H9 (cell line): ENCODE measurements around the gene DDX47. TPM values are rescaled to one million over a fixed set of nuclear protein-coding genes. Genes with fewer than 3 reads are reported as not detected.

Experiments
- DNase-seq: peaks from one replicate; pipeline ENCODE4 v3.0.0-alpha.2; 2017
- H2AFZ ChIP-seq: one replicate; pipeline ENCODE4 v1.6.1; 2013; ENCODE audit warnings: mild to moderate bottlenecking, low read length, control low read depth, moderate library complexity
- H2AK5ac ChIP-seq: 2 replicates; pipeline ENCODE4 v1.6.1; 2013; ENCODE audit warnings: low read length, control low read depth, mixed read lengths; ENCODE audit not compliant: insufficient read length
- H2BK120ac ChIP-seq: one replicate; pipeline ENCODE4 v1.6.1; 2013; ENCODE audit warnings: low read depth, mild to moderate bottlenecking, low read length, control low read depth, inconsistent platforms; ENCODE audit not compliant: poor library complexity, severe bottlenecking
- H2BK12ac ChIP-seq: 2 replicates; pipeline ENCODE4 v1.6.1; 2013; ENCODE audit warnings: low read length, control low read depth, mixed read lengths, low read depth; ENCODE audit not compliant: insufficient read length
- H2BK15ac ChIP-seq: 2 replicates; pipeline ENCODE4 v1.6.1; 2013; ENCODE audit warnings: low read depth, low read length, control low read depth
- H2BK20ac ChIP-seq: one replicate; pipeline ENCODE4 v1.6.1; 2013; ENCODE audit warnings: low read depth, mild to moderate bottlenecking, low read length, control low read depth, inconsistent platforms; ENCODE audit not compliant: poor library complexity, severe bottlenecking
- H2BK5ac ChIP-seq: 2 replicates; pipeline ENCODE4 v1.6.1; 2013; ENCODE audit warnings: low read length, control low read depth, mixed read lengths; ENCODE audit not compliant: insufficient read length
- H3K14ac ChIP-seq: 2 replicates; pipeline ENCODE4 v1.6.1; 2013; ENCODE audit warnings: low read length, control low read depth; ENCODE audit not compliant: insufficient read depth
- H3K18ac ChIP-seq: 2 replicates; pipeline ENCODE4 v1.6.1; 2013; ENCODE audit warnings: low read depth, mild to moderate bottlenecking, mixed read lengths, low read length, control low read depth; ENCODE audit not compliant: insufficient read length
- H3K23ac ChIP-seq: 2 replicates; pipeline ENCODE4 v1.6.1; 2013; ENCODE audit warnings: low read length, control low read depth, mixed read lengths, low read depth; ENCODE audit not compliant: insufficient read length
- H3K23me2 ChIP-seq: 2 replicates; pipeline ENCODE4 v1.6.1; 2013; ENCODE audit warnings: low read depth, mild to moderate bottlenecking, mixed read lengths, low read length, control low read depth; ENCODE audit not compliant: insufficient read length, poor library complexity, severe bottlenecking
- H3K27ac ChIP-seq: 2 replicates; pipeline ENCODE4 v1.5.1; 2013; ENCODE audit warnings: low read length, control low read depth, mixed read lengths, low read depth; ENCODE audit not compliant: insufficient read length
- H3K27me3 ChIP-seq: 2 replicates; pipeline ENCODE4 v1.6.1; 2013; ENCODE audit warnings: low read length, control low read depth, inconsistent platforms; ENCODE audit not compliant: insufficient read depth
- H3K4ac ChIP-seq: 2 replicates; pipeline ENCODE4 v1.6.1; 2013; ENCODE audit warnings: low read depth, mild to moderate bottlenecking, control low read depth, inconsistent platforms, low read length, moderate library complexity
- H3K4me1 ChIP-seq: 2 replicates; pipeline ENCODE4 v1.6.1; 2013; ENCODE audit warnings: low read length, control low read depth, inconsistent platforms; ENCODE audit not compliant: insufficient read depth
- H3K4me2 ChIP-seq: 2 replicates; pipeline ENCODE4 v1.6.1; 2013; ENCODE audit warnings: low read length, control low read depth, mixed read lengths; ENCODE audit not compliant: insufficient read length, insufficient read depth
- H3K56ac ChIP-seq: 2 replicates; pipeline ENCODE4 v1.6.1; 2013; ENCODE audit warnings: low read depth, mild to moderate bottlenecking, mixed read lengths, low read length, control low read depth; ENCODE audit not compliant: insufficient read length
- H3K79me1 ChIP-seq: 2 replicates; pipeline ENCODE4 v1.6.1; 2013; ENCODE audit warnings: low read depth, mild to moderate bottlenecking, moderate library complexity, low read length, control low read depth, inconsistent platforms; ENCODE audit not compliant: insufficient read depth, poor library complexity, severe bottlenecking
- H3K79me2 ChIP-seq: 2 replicates; pipeline ENCODE4 v1.6.1; 2013; ENCODE audit warnings: low read length, control low read depth, inconsistent platforms; ENCODE audit not compliant: insufficient read depth
- H3K9ac ChIP-seq: 2 replicates; pipeline ENCODE4 v1.6.1; 2013; ENCODE audit warnings: low read length, control low read depth, mixed read lengths; ENCODE audit not compliant: insufficient read length; ENCODE audit errors: extremely low read depth
- H3K9me3 ChIP-seq: one replicate; pipeline ENCODE4 v1.6.1; 2013; ENCODE audit warnings: low read depth, low read length, inconsistent platforms; ENCODE audit not compliant: control insufficient read depth
- H3T11ph ChIP-seq: one replicate; pipeline ENCODE4 v1.6.1; 2013; ENCODE audit warnings: mild to moderate bottlenecking, low read length, control low read depth, inconsistent platforms
- H4K20me1 ChIP-seq: one replicate; pipeline ENCODE4 v1.6.1; 2013; ENCODE audit not compliant: control insufficient read depth, insufficient read length, insufficient read depth
- H4K5ac ChIP-seq: 2 replicates; pipeline ENCODE4 v1.6.1; 2013; ENCODE audit warnings: low read depth, mild to moderate bottlenecking, mixed read lengths, low read length, control low read depth; ENCODE audit not compliant: insufficient read length
- H4K8ac ChIP-seq: replicated peaks from 2 replicates; pipeline ENCODE4 v1.6.1; 2013; ENCODE audit warnings: low read length, control low read depth, mixed read lengths, low read depth; ENCODE audit not compliant: insufficient read length
- H4K91ac ChIP-seq: 2 replicates; pipeline ENCODE4 v1.6.1; 2013; ENCODE audit warnings: low read depth, mild to moderate bottlenecking, moderate library complexity, mixed read lengths, low read length, control low read depth; ENCODE audit not compliant: insufficient read length
- H3K27ac Mint-ChIP-seq, 3 experiments: 2 replicates in 2 of 3; 3 replicates in 1 of 3; pipeline ENCODE4 v1.8.0; 2020 to 2021; ENCODE audit warnings: mixed read lengths in 3 of 3, mild to moderate bottlenecking in 1 of 3, moderate library complexity in 1 of 3
- H3K27me3 Mint-ChIP-seq: 2 replicates; pipeline ENCODE4 v1.8.0; 2021; ENCODE audit warnings: low read depth, mild to moderate bottlenecking, moderate library complexity, mixed read lengths
- H3K36me3 Mint-ChIP-seq, 3 experiments: 2 replicates in 2 of 3; 3 replicates in 1 of 3; pipeline ENCODE4 v1.8.0; 2020 to 2021; ENCODE audit warnings: low read depth in 3 of 3, mixed read lengths in 3 of 3; ENCODE audit not compliant: insufficient read depth in 1 of 3
- H3K4me1 Mint-ChIP-seq, 2 experiments: 2 replicates each; pipeline ENCODE4 v1.8.0; 2020; ENCODE audit warnings: mixed read lengths in 2 of 2
- H3K4me3 Mint-ChIP-seq, 2 experiments: 2 replicates in 1 of 2; 3 replicates in 1 of 2; pipeline ENCODE4 v1.8.0; 2020 to 2021; ENCODE audit warnings: mild to moderate bottlenecking in 2 of 2, mixed read lengths in 2 of 2, moderate library complexity in 1 of 2
- H3K9me3 Mint-ChIP-seq, 2 experiments: 2 replicates in 1 of 2; 3 replicates in 1 of 2; pipeline ENCODE4 v1.8.0; 2020; ENCODE audit warnings: mild to moderate bottlenecking in 2 of 2, mixed read lengths in 2 of 2, moderate library complexity in 1 of 2
- CTCF ChIP-seq: fragments of 200-600 bp; sonication (generic); conservative IDR thresholded peaks from 3 replicates; pipeline ENCODE4 v1.8.0; 2021; ENCODE audit warnings: antibody characterized with exemption, mild to moderate bottlenecking
- WGBS: extraction: QIAGEN DNeasy Blood & Tissue Kit; methylation state at CpG from one replicate; pipeline ENCODE4 v1.1.7; 2013; ENCODE audit warnings: missing lambda C conversion rate, low lambda C conversion rate, mixed read lengths; ENCODE audit not compliant: insufficient read length; ENCODE audit errors: extremely low coverage; 5-methylcytosine and 5-hydroxymethylcytosine counted together
- total RNA-seq: library from RNA; stranded (reverse); gene quantifications from 2 replicates; pipeline ENCODE4 v1.2.1, GENCODE V29; 2021

Gene DDX47
- total RNA-seq, 1 experiment from 2014 or later: 78.2 TPM

- Histone ChIP-seq H3K56ac (no peak overlapping the region), H3K23ac (no peak overlapping the region), H3K9ac (no peak overlapping the region), H4K5ac (no peak overlapping the region), H3K4me1 (no peaks in the 10 kb centered on the region), H4K8ac (no peak overlapping the region), H3K79me1 (no peaks in the 10 kb centered on the region), H2BK120ac (no peak overlapping the region), H2AK5ac (no peak overlapping the region), H3K79me2 (no peaks in the 10 kb centered on the region), H3K23me2 (no peaks in the 10 kb centered on the region), H4K91ac (no peak overlapping the region), H2BK12ac (no peak overlapping the region), H3K4ac (no peak overlapping the region), H3T11ph (no peak overlapping the region), H3K14ac (no peak overlapping the region), H3K4me2 (no peak overlapping the region), H2AFZ (no peak overlapping the region), H2BK5ac (no peak overlapping the region), H4K20me1 (no peaks in the 10 kb centered on the region), H3K27me3 (no peaks in the 10 kb centered on the region; the same call in 1 of the 2 replicates), H3K9me3 (no peaks in the 10 kb centered on the region), H2BK15ac (no peak overlapping the region), H2BK20ac (no peak overlapping the region), H3K18ac (no peak overlapping the region), H3K27ac (no peak overlapping the region)
- DNase-seq: no peak
- TF ChIP-seq CTCF: no peak
- no peaks in the 10 kb centered on the region; a peak in 1 of 5 replicates for H3K9me3 Mint-ChIP-seq
- H3K27me3 Mint-ChIP-seq: peaks cover 19% of the 10 kb centered on the region
- H3K36me3 Mint-ChIP-seq: no peaks in the 10 kb centered on the region
- no peak overlapping the region for H3K4me3 Mint-ChIP-seq
- H3K4me1 Mint-ChIP-seq: peaks cover 3% of the 10 kb centered on the region in 2 experiments; a peak in 3 of 4 replicates
- WGBS: no CpG with 5 or more reads among the region's 3 CpGs
- no peak overlapping the region for H3K27ac Mint-ChIP-seq
Measured at GRCh38 chr12:12779529-12779928, 33.6 kb upstream of the DDX47 start.
